Activated T-helper 2 cell treated with anti-CD3 and anti-CD28 coated beads, Interferon-gamma antibody, Interleukin-2, Interleukin-4, amounts not matched to agents 10 μg/mL and 5 μg/mL and 100 μg/mL, durations not matched to agents 14 hours and 24 hours and 36 hours (primary cell): Measurements from ENCODE around the gene LIMS1. TPM values are rescaled to one million over a fixed set of nuclear protein-coding genes. Genes with fewer than 3 reads are reported as not detected.

ENCODE experiments used
- DNase-seq: peaks from one replicate; pipeline ENCODE4 v3.0.0; 2021; ENCODE audit warnings: low spot score
- H3K27ac Mint-ChIP-seq: one replicate; pipeline ENCODE4 v1.8.0; 2021; ENCODE audit warnings: mixed read lengths
- H3K27me3 Mint-ChIP-seq: one replicate; pipeline ENCODE4 v1.8.0; 2021; ENCODE audit warnings: low read depth, mixed read lengths
- H3K36me3 Mint-ChIP-seq: one replicate; pipeline ENCODE4 v1.8.0; 2021; ENCODE audit warnings: low read depth, mixed read lengths
- H3K4me1 Mint-ChIP-seq: one replicate; pipeline ENCODE4 v1.8.0; 2021; ENCODE audit warnings: low read depth, mixed read lengths
- H3K4me3 Mint-ChIP-seq: one replicate; pipeline ENCODE4 v1.8.0; 2021; ENCODE audit warnings: low read depth, mild to moderate bottlenecking, moderate library complexity, mixed read lengths
- H3K9me3 Mint-ChIP-seq: one replicate; pipeline ENCODE4 v1.8.0; 2021; ENCODE audit warnings: mixed read lengths
- intact Hi-C: fragments of 100-400 bp; cut with micrococcal nuclease; formaldehyde crosslinking; loops from one replicate; pipeline ENCODE4 v1.15.1; 2023
- total RNA-seq: library from RNA; stranded (reverse); gene quantifications from 2 replicates; pipeline ENCODE4 v1.2.3, GENCODE V29; 2022

Gene LIMS1
- total RNA-seq, 1 donor from 2014 or later = 48.4 TPM

GRCh38 chr2:108613261-108614042, 79.2 kb downstream of the LIMS1 start:
- Mint-ChIP-seq H3K27me3 (no peaks in the 10 kb centered on the region), H3K9me3 (no peaks in the 10 kb centered on the region), H3K36me3 (peaks cover 12% of the 10 kb centered on the region), H3K27ac (peak overlapping the region; percentile 88), H3K4me3 (peak overlapping the region; percentile 19), H3K4me1 (peaks cover 84% of the 10 kb centered on the region)
- intact Hi-C loops = no loop called here
- DNase-seq = no peak

- DNase-seq = no peak
- no peak overlapping the region for H3K4me3 Mint-ChIP-seq
- peaks cover 84% of the 10 kb centered on the region for H3K4me1 Mint-ChIP-seq
- H3K27ac Mint-ChIP-seq = peak overlapping the region; percentile 88
- intact Hi-C loops = no loop called here
- no peaks in the 10 kb centered on the region for H3K9me3 Mint-ChIP-seq
- no peaks in the 10 kb centered on the region for H3K27me3 Mint-ChIP-seq
- H3K36me3 Mint-ChIP-seq = peaks cover 9% of the 10 kb centered on the region
Measured at GRCh38 chr2:108614043-108614545, 79.8 kb downstream of the LIMS1 start.

- DNase-seq = no peak
- Mint-ChIP-seq H3K27me3 (no peaks in the 10 kb centered on the region), H3K4me1 (peaks cover 84% of the 10 kb centered on the region), H3K36me3 (peaks cover 9% of the 10 kb centered on the region), H3K27ac (peak overlapping the region; percentile 75), H3K4me3 (peak overlapping the region; percentile 54), H3K9me3 (no peaks in the 10 kb centered on the region)
- intact Hi-C loops = no loop called here
Measured at GRCh38 chr2:108614659-108615058, 80.4 kb downstream of the LIMS1 start.

- peak overlapping the region; percentile 86 for H3K27ac Mint-ChIP-seq
- peaks cover 9% of the 10 kb centered on the region for H3K36me3 Mint-ChIP-seq
- peaks cover 90% of the 10 kb centered on the region for H3K4me1 Mint-ChIP-seq
- DNase-seq = no peak
- no peaks in the 10 kb centered on the region for H3K27me3 Mint-ChIP-seq
- intact Hi-C loops = no loop called here
- H3K4me3 Mint-ChIP-seq = no peak overlapping the region
- no peaks in the 10 kb centered on the region for H3K9me3 Mint-ChIP-seq
Measured at GRCh38 chr2:108615480-108616090, 81.3 kb downstream of the LIMS1 start.

- peaks cover 89% of the 10 kb centered on the region for H3K4me1 Mint-ChIP-seq
- H3K9me3 Mint-ChIP-seq = no peaks in the 10 kb centered on the region
- intact Hi-C loops = no loop called here
- no peak for DNase-seq
- H3K27ac Mint-ChIP-seq = peak overlapping the region; percentile 42
- H3K36me3 Mint-ChIP-seq = peaks cover 9% of the 10 kb centered on the region
- H3K27me3 Mint-ChIP-seq = no peaks in the 10 kb centered on the region
- no peak overlapping the region for H3K4me3 Mint-ChIP-seq
Measured at GRCh38 chr2:108616318-108616717, 82.0 kb downstream of the LIMS1 start.

DNA sequence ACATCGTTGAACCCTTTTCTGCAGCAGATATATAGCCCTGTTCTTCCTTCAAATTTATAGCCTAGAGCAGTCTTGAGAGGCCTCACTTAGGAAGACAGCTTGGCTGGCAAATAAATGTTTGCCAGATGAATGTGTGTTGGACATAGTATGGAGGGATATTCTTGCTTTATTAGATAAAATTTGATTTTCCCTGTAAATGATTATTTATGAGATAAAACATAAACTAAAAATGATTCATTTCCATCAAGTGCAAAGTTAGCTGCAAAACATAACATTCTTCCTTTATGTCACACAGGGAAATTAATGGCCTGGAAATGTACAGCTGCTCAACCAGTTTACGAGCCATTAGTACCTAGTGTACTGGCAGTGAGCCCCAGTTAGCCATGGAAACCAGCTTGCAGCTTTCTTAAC, 82.5 kb downstream of the LIMS1 start:
- no peak for DNase-seq
- H3K9me3 Mint-ChIP-seq = no peaks in the 10 kb centered on the region
- no peak overlapping the region for H3K4me3 Mint-ChIP-seq
- intact Hi-C loops = no loop called here
- H3K27me3 Mint-ChIP-seq = no peaks in the 10 kb centered on the region
- peaks cover 91% of the 10 kb centered on the region for H3K4me1 Mint-ChIP-seq
- peaks cover 9% of the 10 kb centered on the region for H3K36me3 Mint-ChIP-seq
- peak overlapping the region; percentile 42 for H3K27ac Mint-ChIP-seq

DNA sequence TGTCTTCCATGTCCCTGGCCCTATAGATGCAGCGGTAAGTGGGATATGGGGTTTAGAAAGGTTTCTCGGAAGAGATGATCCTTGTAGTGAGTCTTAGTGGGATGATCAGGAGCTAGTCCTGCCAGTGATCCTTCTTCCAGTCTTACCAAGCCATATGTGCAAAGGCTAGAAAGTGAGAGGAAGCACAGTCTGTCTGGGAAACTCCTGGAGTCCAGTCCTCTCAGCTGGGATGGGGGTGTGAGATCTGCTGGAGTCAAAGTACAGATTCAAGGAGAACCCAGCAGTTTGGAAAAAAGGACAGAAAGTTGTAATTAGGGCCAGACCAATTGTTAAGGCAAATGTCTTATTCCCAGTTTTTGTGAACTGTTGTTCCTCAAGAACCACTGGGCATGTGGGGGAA, 83.3 kb downstream of the LIMS1 start:
- intact Hi-C loops = no loop called here
- peaks cover 9% of the 10 kb centered on the region for H3K36me3 Mint-ChIP-seq
- no peaks in the 10 kb centered on the region for H3K9me3 Mint-ChIP-seq
- H3K4me1 Mint-ChIP-seq = peaks cover 87% of the 10 kb centered on the region
- peak overlapping the region; percentile 2 for H3K4me3 Mint-ChIP-seq
- no peaks in the 10 kb centered on the region for H3K27me3 Mint-ChIP-seq
- no peak for DNase-seq
- H3K27ac Mint-ChIP-seq = peak overlapping the region; percentile 97

GRCh38 chr2:108619925-108620620, 85.8 kb downstream of the LIMS1 start:
- H3K4me1 Mint-ChIP-seq = peaks cover 75% of the 10 kb centered on the region
- DNase-seq = no peak
- intact Hi-C loops = loop anchor here (2.0 kb wide), 2 partner anchors 13 to 25 kb away; no protein-coding TSS in a partner anchor
- no peaks in the 10 kb centered on the region for H3K27me3 Mint-ChIP-seq
- H3K9me3 Mint-ChIP-seq = no peaks in the 10 kb centered on the region
- peak overlapping the region; percentile 26 for H3K4me3 Mint-ChIP-seq
- H3K36me3 Mint-ChIP-seq = peaks cover 6% of the 10 kb centered on the region
- peak overlapping the region; percentile 97 for H3K27ac Mint-ChIP-seq

- peak overlapping the region; percentile 26 for H3K4me3 Mint-ChIP-seq
- H3K27ac Mint-ChIP-seq = peak overlapping the region; percentile 97
- intact Hi-C loops = loop anchor here (1.0 to 2.0 kb wide), 5 partner anchors 8 to 26 kb away; no protein-coding TSS in a partner anchor
- H3K9me3 Mint-ChIP-seq = no peaks in the 10 kb centered on the region
- H3K4me1 Mint-ChIP-seq = peaks cover 73% of the 10 kb centered on the region
- peaks cover 4% of the 10 kb centered on the region for H3K36me3 Mint-ChIP-seq
- DNase-seq = no peak
- no peaks in the 10 kb centered on the region for H3K27me3 Mint-ChIP-seq
Measured at GRCh38 chr2:108620656-108621055, 86.4 kb downstream of the LIMS1 start.

- intact Hi-C loops = loop anchor here (1.0 to 2.0 kb wide), 5 partner anchors 8 to 26 kb away; no protein-coding TSS in a partner anchor
- no peaks in the 10 kb centered on the region for H3K9me3 Mint-ChIP-seq
- H3K4me1 Mint-ChIP-seq = peaks cover 74% of the 10 kb centered on the region
- peak overlapping the region; percentile 90 for H3K4me3 Mint-ChIP-seq
- no peaks in the 10 kb centered on the region for H3K36me3 Mint-ChIP-seq
- peak overlapping the region; percentile 97 for H3K27ac Mint-ChIP-seq
- H3K27me3 Mint-ChIP-seq = no peaks in the 10 kb centered on the region
- DNase-seq = peak; percentile 74
Measured at GRCh38 chr2:108621087-108621559, 86.9 kb downstream of the LIMS1 start.

DNA sequence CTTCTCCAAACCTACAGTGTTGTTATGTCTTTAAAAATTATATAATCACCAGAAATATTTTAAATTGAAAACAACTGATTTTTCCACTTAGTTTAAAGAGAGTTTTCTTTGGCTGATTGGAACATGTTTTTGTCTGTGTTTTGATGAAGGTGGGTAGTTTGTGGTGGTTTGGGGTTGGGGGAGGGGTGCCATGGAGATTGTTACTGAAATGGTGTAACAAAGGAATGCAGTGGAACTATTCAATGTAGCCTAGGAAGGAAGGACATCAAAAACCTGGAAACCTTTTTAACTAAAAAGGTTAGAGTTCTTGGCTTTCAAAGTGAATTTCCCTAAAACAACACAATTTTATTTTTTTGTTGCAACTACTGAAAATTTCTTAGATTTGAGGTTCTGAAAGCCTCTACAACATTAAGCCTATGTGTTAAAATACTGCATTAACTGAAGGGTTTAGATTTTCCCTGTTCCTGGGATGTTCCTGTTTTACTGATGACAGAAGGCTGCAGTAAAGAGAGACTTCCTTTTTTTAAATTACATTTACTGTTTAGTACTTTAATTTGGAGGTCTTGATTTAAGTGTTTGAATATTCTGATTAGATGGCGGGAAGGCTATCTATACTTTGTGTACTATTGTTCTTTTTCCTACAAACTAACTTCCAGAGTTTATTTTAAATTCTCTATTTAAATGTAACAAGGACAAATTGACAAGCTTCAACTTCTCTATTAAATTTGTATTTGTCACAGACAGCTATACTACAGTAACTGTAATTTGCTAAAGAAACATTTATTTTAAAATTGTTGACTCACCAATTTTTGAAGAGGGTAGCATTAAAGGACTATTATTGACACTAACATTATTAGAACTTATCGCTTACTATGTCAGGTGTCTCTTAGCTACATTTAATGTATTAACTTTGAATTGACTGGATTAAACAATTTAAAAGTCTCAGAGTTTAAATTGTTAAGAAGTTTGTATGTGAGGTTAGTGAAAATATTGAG, 87.7 kb downstream of the LIMS1 start:
- H3K9me3 Mint-ChIP-seq = no peaks in the 10 kb centered on the region
- no peaks in the 10 kb centered on the region for H3K27me3 Mint-ChIP-seq
- H3K4me3 Mint-ChIP-seq = peak overlapping the region; percentile 90
- H3K36me3 Mint-ChIP-seq = no peaks in the 10 kb centered on the region
- intact Hi-C loops = loop anchor here (1.0 to 2.0 kb wide), 5 partner anchors 7 to 27 kb away; no protein-coding TSS in a partner anchor
- peak overlapping the region; percentile 97 for H3K27ac Mint-ChIP-seq
- peaks cover 69% of the 10 kb centered on the region for H3K4me1 Mint-ChIP-seq
- DNase-seq = no peak
